ENCODE measurements around the gene ZWILCH.

GRCh38 chr15:66573348-66573718 is 68.2 kb downstream of the ZWILCH start:
- no peak for TF ChIP-seq YY1 (IDR thresholded peaks at IDR 0.05; ENCODE audit: insufficient read depth, insufficient read length)
- no peak for TF ChIP-seq SUZ12 (IDR thresholded peaks at IDR 0.05; ENCODE audit: extremely low read depth, insufficient read depth, insufficient read length)
- no peak for TF ChIP-seq ZNF274 (IDR thresholded peaks at IDR 0.05; ENCODE audit: low read depth, low read length)
